GM18909 (cell line): ENCODE data around the gene SAG.

Experiments
- ATAC-seq: cut with Tn5 transposase; IDR thresholded peaks from one replicate; pipeline ENCODE4 v1.9.1; 2021; ENCODE audit warnings: mild to moderate bottlenecking; ENCODE audit not compliant: unreplicated experiment, poor library complexity

The SAG gene

DNA sequence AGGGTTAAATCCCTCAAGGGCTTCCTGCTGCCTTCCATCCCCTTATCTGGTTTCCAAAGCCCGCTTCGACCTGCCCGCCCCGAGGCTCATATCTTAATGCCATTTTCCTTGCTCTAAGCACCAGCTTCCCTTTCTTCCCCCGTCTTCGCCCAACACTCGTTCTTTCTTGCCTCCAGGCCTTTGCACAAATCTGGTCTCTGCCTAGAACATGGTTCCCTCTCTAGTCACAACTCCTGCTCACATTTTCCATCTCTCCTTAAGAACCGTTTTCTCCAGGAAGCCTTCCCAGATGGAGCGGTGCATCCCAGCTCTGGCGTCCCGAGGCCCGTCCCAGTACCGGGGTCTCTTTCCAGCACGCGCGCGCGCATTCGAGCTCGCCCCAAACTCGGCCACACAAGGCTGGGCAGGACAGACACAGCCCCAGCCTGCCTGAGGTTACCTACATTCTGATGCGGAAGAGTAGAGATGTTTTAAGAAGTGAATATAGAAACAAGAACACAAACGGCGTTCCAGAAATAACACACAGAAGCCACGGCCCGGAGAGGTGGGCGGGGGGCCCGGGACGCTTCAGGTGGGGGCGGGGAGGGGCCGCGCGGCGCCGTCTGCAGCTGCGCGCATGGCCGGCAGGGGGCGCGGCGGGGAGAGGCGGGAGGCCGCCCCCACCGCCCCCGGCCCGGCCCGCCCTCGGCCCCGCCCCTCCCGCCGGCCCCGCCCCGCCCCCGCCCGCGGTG, 46.3 kb downstream of the SAG start, which contains the start of gene DGKD:
DGKD (plus strand) TSS at position 726 of the 731 bp plus-strand sequence. CDS start 25 bp downstream, outside the sequence.
- peak; percentile 36 for ATAC-seq

DNA sequence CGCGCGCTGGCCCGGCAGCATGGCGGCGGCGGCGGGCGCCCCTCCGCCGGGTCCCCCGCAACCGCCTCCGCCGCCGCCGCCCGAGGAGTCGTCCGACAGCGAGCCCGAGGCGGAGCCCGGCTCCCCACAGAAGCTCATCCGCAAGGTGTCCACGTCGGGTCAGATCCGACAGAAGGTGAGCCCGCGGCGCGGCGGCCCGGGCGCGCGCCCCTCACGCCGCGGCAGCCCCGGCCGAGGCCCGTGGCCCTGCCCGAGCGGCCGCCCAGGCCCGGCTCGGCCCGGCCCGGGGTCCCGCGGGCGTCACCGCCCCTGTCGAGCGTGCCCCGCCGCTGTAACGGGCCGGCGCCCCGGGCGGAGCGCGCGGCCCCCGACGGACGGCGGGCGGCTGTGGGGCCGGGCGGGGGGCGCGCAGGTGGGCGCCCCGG, 46.9 kb downstream of the SAG start:
- ATAC-seq = peak; percentile 43

DNA sequence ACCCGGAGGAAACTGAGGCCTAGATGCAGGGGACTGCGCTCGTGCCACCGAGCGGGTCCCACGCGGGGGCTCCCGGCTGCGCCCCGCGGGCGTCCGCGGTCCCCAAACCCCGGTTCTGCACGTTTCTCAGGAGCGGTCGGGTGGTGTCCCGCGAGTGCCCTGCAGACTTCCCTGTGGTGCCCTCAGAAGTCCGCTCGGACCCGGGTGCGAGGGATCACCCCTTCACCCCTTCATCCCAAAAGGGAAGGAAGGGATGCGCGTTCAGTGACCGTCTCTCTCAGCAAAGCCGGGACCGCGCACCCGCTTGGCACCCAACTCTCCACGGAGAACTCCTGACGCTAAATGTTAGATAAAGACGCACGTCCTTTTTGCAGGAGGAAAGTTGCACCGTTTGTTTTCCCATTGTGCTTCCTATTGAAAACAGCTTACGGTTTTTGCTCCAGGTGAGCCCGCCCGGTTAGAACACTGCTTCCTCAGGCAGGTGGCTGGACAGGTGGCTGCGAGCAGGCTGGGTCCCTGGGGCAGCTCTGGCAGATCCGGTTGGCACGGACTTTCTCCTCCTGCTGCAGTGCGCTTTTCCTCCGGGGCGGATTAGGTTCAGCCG, 47.5 kb downstream of the SAG start:
- ATAC-seq = peak; percentile 14

DNA sequence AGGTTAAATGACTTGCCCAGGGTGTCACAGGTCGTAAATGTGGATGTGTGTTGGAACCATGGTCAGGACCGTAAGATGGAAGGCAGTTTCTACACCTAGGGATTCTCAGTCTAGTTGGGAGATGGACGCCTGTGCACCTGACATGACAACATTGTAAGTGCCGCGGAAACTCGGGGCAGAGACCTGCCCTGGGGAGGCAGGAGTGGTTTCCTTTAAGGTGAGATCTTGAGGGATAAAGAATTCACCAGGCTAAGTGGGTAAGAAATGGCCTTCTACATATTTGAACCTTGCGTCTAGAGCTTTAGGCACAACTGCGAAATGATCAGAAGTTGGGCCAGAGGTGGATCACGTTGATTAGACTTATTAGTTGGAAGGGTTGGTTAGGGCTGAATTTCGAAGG, 48.3 kb downstream of the SAG start:
- ATAC-seq = no peak

DNA sequence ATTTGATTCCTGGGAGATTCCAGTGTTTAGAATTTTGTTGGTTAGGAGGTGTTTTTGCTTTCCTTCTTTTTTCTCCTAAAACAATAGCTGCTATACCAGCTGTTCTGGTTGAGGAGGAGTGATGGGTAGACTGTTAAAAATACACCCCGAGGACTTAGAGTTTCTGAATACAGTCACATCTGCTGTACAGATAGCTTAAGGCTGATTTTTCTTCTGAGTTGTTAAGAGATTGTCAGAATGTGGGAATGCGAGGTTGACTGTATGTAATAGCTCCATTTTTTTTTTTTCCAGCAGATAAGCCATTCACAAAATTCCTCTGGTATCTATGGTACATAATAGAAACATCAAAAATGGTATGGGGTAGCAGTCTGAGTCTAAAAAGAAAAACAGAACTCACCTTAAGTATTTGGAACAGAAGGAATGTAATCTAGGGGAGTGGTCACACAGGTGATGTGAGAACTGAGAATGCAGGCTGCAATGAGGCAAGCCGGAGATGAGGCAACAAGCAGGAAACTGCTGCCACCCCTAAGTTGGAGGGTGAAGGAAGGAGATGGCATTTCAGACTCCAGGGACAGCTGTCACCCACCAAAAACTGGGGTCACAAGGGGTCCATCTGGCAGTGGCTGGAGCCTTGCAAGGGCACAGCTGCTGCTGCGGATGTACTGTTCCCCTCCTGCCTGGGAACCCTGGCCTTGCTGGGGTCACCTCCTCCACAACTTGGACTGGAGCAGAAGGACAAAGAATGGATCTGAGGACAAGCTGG, 49.1 kb downstream of the SAG start:
- no peak for ATAC-seq

DNA sequence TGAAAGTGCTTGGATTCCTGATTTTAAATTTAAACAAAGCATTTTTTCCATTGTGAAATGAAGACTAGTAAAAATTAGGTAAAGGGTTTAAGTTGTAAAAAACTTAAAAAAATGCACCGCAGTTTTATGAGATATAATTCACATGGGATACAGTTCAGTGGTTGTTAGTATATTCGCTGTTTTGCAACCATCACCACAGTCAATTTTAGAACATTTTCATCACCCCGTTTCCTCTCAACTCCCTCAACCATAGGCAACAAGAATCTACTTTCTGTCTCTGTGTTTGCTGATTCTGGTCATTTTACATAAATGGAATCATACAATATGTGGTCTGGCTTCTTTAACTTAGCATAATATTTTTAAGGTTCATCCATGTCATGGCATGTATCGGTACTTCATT, 50.7 kb downstream of the SAG start:
- no peak for ATAC-seq

DNA sequence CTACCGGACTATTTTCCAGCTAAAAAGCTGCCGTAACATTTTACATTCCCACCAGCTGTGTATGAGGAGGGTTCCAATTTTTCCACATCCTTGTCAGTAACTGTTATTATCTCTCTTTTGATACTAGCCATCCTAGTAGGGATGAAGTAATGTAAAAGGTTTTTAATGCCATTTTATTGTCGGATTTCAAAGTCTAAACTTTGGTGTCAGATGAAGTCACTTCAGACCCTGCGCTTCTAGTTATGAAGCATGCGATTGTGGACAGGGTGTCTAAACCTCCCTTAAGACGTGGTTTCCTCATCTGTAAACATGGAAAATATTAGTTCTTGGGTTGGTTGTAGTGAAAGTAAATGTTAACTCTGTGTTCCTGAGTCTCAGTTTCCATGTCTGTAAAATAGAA, 51.3 kb downstream of the SAG start:
- ATAC-seq = no peak

DNA sequence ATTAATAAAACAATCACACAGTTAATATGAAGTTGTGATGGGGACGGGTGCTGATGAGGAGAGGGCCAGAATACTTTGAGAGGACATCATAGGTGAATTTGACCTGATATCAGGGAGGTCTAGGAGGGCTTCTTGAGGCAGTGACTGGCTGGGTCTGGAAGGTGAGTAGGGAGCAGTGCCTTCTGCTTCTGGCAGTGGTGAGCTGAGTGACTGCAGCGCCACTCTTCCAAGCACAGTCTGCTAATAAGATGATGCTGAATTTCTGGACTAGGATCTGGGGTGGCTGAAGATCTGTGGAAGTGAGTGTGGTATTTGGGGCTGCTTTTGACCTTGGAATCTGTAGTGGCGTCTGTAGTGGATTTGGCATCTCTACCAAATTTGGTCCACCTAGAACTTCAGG, 52.2 kb downstream of the SAG start:
- ATAC-seq = no peak

DNA sequence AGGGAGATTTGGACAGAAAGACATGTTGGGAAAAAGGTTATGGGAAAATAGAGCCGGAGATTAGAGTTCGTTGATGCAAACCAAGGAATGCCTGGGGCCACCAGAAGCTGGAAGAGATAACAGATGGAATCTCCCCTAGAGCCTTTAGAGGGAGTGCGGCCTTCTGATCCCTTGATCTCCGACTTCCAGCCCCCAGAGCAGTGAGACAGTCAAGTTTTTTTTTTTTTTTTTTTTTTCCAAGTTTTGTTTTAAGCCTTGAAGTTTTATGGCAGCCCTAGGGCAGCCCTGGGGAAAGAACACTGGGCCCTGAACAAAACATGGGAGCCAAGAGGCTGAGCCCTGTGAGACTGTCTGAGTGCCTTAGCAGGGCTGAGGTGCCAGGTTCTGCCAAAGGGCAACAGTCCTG, 53.2 kb downstream of the SAG start:
- ATAC-seq = no peak

DNA sequence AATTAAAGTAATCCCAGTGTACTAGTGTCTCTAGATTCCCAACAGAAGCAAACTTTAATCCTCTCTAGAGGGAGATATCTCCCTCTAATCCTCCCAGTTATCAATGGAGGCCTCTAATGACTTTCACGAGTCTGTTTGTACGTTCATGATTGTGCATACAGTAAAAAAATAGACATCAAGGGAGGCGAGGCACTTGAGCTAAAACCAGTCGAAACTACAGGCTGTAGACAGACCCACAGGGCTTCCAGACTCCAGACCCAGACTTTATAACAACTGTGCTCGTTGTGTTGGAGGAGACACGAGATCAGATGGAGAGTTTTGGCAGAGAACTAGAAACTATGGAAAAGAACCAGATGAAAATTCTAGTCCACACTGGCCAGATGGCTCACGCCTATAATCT, 53.7 kb downstream of the SAG start:
- no peak for ATAC-seq

DNA sequence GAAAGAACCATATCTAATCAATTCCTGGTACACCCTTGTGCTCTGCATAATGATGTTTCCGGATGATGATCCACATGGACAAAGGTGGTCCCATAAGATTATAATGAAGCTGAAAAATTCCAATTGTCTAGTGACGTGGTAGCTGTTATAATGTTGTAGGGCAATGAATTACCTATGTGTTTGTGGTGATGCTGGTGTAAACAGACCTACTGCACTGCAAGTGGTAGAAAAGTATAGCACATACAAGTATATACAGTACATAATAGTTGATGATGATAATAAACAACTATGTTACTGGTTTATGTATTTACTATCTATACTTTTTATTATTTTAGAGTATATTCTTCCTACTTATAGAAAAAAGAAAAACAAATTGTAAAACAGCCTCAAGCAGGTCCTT, 55.1 kb downstream of the SAG start:
- no peak for ATAC-seq

DNA sequence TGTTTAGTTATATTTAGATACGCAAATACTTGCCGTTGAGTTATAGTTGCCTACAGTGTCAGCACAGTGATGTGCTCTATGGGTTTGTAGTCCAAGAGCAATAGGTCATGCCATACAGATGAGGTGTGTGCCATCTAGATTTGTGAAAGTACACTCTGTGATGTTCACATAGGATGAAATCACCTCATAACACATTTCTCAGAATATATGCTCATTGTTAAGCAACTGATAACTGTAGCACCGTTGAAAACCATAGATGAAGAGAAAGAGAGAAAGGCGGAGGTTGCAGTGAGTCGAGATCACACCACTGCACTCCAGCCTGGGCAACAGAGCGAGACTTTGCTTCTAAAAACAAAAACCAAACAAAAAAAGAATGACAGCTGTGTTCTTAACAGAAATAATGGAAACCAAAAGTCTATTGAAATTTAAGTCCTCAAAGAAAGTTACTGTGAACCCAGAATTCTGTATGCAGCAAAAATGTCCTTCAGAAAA, 56.2 kb downstream of the SAG start:
- peak; percentile 46 for ATAC-seq

DNA sequence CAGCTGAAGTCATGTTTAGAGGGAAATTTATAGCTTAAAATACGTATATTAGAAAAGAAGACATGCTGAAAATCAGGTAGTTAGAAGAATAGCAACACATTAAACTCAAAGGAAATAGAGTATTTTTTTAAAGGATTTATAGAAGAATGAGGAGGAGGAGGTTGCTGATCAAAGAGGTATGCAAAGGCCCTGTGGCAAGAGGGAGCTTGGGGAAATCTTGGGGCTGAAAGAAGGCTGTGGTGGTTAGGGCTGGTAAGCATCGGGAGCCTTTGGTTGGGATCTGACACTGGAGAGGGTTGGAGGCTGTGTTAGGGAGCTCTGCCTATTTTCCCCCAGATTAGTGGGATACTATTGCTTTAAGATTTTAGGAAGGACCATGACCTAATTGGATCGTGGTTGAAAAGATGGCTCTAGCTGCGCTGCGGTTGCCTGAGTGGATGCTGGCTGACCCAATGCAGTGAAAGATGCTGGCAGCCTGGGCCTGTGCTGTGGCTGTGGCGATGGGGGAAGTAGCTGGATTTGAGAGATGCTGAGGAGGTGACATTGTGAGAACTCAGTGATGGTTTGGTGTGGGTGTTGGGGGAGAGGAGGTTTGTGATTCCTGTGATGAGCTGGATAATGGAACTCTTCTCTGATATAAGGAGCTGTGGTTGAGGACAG, 58.4 kb downstream of the SAG start:
- ATAC-seq = no peak

DNA sequence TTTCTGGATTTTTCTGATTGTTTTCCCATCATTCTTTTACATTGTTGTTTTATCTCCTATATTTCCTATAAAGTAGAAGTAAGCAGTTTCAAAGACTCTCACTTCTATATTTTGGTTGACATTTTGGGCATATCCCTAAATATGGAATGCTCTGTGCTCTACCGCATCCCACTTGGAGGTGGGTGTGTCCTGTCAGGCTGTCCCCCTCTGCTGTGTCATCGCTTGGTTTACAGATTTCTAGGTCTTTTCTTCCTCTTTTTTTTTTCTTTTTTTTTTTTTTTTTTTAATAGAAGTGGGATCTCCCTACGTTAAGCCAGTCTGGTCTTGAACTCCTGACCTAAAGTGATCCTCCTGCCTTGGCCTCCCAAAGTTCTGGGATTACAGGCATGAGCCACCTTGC, 60.0 kb downstream of the SAG start:
- ATAC-seq = no peak

DNA sequence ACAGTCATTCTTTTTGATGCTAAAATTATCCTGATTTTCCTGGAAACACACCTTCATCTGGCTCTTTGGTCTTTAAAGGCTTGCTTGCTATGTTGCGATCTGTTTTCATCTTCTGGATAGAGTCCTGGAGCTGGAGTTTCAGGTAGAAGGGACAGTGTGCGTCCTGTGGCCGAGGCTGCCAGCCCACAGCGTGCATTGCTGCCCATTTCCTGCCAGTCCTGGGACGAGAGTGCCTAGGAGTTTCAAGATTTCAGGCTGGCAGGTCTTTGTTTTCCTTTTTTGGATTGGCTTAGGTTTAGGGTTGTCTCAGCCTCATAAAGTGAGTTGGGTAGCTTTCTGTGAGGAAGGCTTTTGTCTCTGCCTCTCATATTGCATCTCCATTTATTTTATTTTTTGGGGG, 61.1 kb downstream of the SAG start:
- ATAC-seq = no peak

DNA sequence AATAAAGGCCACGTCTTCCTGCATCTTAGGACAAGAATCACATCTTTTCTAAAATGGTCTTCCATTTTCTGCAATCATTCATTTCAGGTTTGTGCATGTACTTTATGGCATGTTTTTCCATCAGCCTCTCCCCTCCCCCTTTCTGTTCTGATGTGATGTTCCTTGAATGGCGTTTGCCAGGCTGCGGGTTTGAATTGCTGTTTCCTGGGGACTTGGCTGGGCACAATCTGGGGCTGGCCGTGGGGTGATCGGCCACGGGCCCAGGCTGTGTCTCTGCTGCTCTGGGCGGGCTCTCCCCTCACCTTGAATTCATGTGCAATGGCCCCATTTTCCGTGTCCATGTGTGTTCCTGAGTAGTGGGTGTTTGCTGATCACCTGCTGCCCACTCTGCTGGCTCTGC, 61.8 kb downstream of the SAG start:
- no peak for ATAC-seq

DNA sequence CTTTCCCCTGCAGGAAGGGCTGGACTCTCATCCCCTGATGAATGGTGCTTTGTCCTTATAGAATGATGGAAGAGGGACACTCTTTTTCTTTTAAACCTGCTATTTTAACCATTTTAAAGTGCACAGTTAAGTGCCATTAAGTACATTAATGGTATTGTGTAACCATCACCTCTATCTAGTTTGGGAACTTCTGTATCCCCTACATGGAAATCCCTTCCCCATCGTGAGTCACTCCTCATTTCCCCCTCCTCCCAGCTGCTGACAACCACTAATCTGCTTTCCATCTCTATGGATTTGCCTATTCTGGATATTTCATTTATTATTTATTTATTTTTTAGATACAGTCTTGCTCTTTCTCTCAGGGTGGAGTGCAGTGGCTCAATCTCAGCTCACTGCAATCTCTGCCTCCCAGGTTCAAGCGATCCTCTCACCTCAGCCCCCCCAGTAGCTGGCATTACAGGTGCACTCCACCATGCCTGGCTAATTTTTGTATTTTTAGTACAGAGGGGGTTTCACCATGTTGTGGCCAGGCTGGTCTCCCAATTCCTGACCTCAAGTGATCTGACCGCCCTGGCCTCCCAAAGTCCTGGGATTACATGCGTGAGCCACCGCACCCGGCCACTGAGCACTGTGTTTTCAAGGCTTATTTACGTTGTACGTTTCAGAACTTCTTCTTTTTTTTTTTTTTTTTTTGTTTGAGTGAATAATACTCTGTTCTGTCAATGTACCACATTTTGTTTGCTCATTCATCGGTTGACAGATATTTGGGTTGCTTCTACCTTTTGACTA, 62.5 kb downstream of the SAG start:
- no peak for ATAC-seq

DNA sequence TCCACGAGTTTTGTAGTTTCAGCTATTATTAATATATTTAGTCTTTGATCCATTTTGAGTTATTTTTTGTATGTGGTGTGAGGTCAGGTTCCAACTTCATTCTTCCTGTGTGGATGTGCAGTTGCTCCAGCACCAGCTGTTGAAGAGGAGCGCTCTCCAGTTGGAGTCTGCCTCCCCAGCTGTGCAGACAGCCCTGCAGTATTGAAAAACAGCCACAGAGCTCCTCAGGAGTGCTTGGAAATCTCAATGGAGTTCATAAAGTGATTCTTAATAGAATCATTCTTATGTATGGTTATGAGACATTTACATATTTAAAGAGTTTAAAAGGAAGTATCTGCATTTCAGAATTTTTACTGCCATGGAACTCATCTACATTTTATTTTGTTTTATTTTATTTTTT, 64.0 kb downstream of the SAG start:
- no peak for ATAC-seq

DNA sequence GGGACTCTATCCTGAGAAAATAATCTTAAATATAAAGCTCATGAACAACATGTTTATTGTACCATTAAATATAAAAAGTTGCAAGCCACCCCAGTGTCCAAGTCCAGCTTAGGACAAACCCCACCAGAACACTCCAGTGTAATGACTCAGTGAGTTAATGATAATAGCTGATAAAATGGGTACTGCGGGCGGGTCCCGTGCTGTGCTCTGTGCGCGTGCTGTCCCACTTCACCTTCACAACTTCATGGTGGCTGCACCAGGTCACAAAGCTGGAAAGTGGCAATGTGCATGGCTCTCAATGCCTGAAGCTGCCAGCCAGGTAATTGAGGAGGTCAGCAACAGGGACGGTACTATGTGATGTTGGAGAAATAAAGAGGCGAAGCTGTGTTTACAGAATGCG, 65.2 kb downstream of the SAG start:
- ATAC-seq = no peak

DNA sequence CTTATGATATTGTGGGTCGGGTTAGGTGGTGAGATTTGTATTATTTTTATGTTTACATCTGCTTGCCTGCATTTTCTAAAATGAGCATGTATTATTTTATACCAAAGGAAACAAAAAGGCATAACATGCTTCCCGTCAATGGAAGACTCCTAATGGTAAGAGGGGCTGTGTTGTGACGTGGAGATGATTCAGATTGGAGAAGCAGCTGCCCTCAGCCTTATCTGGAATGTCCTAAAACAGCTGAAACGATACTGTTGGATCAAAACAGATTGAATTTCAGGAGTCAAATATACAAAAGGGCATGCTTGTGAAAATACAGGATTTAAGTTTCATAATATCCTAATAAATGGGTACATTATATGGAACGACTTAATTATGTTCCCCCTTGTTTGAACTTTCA, 65.7 kb downstream of the SAG start:
- ATAC-seq = no peak
